HCT116 (cell line): ENCODE results near the gene CDC42EP4. TPM values are rescaled to one million over a fixed set of nuclear protein-coding genes. Genes with fewer than 3 reads are reported as not detected.

Experiments used
- ATAC-seq: fragments of 200-7000 bp; cut with Tn5 transposase; 2 replicates; pipeline ENCODE4 v1.9.1; 2020; ENCODE audit warnings: mild to moderate bottlenecking, moderate library complexity
- BruUV-seq: library from RNA; stranded (reverse); fragments of 400-500 nt; replicated peaks from 2 replicates; lab custom pipeline; 2021; lab: Mats Ljungman, UMichigan
- CTCF ChIA-PET: fragments of 300-600 bp; sonication (Branson Sonifier 250); formaldehyde crosslinking; loops from one replicate; lab custom pipeline; 2021; ENCODE audit warnings: antibody characterized with exemption; lab: Charles Lee
- POLR2A ChIA-PET: fragments of 300-600, 350-600 bp; sonication (Branson Sonifier 250); formaldehyde crosslinking; loops from one replicate; lab custom pipeline; 2021; ENCODE audit warnings: antibody characterized with exemption; lab: Charles Lee
- RAD21 ChIA-PET, 2 experiments: fragments of 300-600 bp; sonication (Branson Sonifier 250); formaldehyde crosslinking; loops; one replicate each; lab custom pipeline; 2023; ENCODE audit warnings: low total read pairs in 2 of 2; ENCODE audit not compliant: uncharacterized antibody in 2 of 2, unreplicated experiment in 2 of 2, low non-redundant PET in 1 of 2; lab: Charles Lee
- DNase-seq: peaks from one replicate; pipeline ENCODE4 v3.0.0-alpha.2; 2010; ENCODE audit warnings: low read depth, low spot score
- H2AFZ ChIP-seq: fragments of 200-600 bp; shearing (Covaris generic), sonication (generic); 2 replicates; pipeline ENCODE4 v1.6.1; 2017; ENCODE audit warnings: low read depth, mixed run types, mixed read lengths, antibody characterized with exemption, low read length; ENCODE audit not compliant: poor library complexity, severe bottlenecking
- H3K27ac ChIP-seq: 2 replicates; pipeline ENCODE4 v1.5.1; 2012; ENCODE audit warnings: low read depth, low read length
- H3K27me3 ChIP-seq: fragments of 200-600 bp; sonication (generic); 2 replicates; pipeline ENCODE4 v1.6.1; 2016; ENCODE audit warnings: mixed run types, low read length, mixed read lengths; ENCODE audit not compliant: insufficient read depth
- H3K36me3 ChIP-seq, 2 experiments: fragments of 200-500 bp in 1 of 2; fragments of 200-600 bp in 1 of 2; sonication (Bioruptor generic) in 1 of 2; sonication (generic) in 1 of 2; 2 replicates each; pipeline versions ENCODE4 v1.5.1 to v1.6.1; 2014 to 2016; ENCODE audit warnings: low read length in 2 of 2, inconsistent platforms in 1 of 2, mixed read lengths in 1 of 2, mixed run types in 1 of 2; ENCODE audit not compliant: insufficient read depth in 2 of 2, control insufficient read depth in 1 of 2
- H3K4me1 ChIP-seq, 2 experiments: fragments of 200-600 bp in 1 of 2; sonication (generic) in 1 of 2; 2 replicates each; pipeline versions ENCODE4 v1.5.1 to v1.6.1; 2012 to 2017; ENCODE audit warnings: low read length in 2 of 2, inconsistent platforms in 1 of 2, mild to moderate bottlenecking in 1 of 2, mixed read lengths in 1 of 2, mixed run types in 1 of 2, moderate library complexity in 1 of 2; ENCODE audit not compliant: insufficient read depth in 2 of 2, control insufficient read depth in 1 of 2
- H3K4me2 ChIP-seq: fragments of 200-600 bp; sonication (generic); 2 replicates; pipeline ENCODE4 v1.6.1; 2017; ENCODE audit warnings: mixed run types, low read length, mixed read lengths
- H3K4me3 ChIP-seq, 2 experiments: fragments of 200-600 bp in 1 of 2; sonication (generic) in 1 of 2; replicated peaks in 1 of 2; 2 replicates each; pipeline ENCODE4 v1.5.1; 2011 to 2016; ENCODE audit warnings: low read length in 2 of 2, control low read depth in 1 of 2, low read depth in 1 of 2, mild to moderate bottlenecking in 1 of 2, mixed read lengths in 1 of 2, mixed run types in 1 of 2
- H3K79me2 ChIP-seq: fragments of 200-600 bp; sonication (generic); 2 replicates; pipeline ENCODE4 v1.6.1; 2017; ENCODE audit warnings: mild to moderate bottlenecking, mixed run types, low read length, moderate library complexity, mixed read lengths; ENCODE audit not compliant: insufficient read depth
- H3K9ac ChIP-seq: fragments of 200-600 bp; sonication (generic); 2 replicates; pipeline ENCODE4 v1.6.1; 2016; ENCODE audit warnings: low read length, mixed read lengths
- H3K9me2 ChIP-seq: fragments of 200-600 bp; sonication (generic), shearing (Covaris generic); 2 replicates; pipeline ENCODE4 v1.6.1; 2017; ENCODE audit warnings: mixed run types, mild to moderate bottlenecking, moderate library complexity; ENCODE audit not compliant: insufficient read depth
- H3K9me3 ChIP-seq, 2 experiments: fragments of 200-500 bp in 1 of 2; fragments of 200-600 bp in 1 of 2; sonication (Bioruptor generic) in 1 of 2; sonication (generic) in 1 of 2; 2 replicates each; pipeline ENCODE4 v1.6.1; 2014 to 2017; ENCODE audit warnings: low read length in 2 of 2, mixed read lengths in 2 of 2, inconsistent platforms in 1 of 2, low read depth in 1 of 2, mild to moderate bottlenecking in 1 of 2, mixed run types in 1 of 2, moderate library complexity in 1 of 2; ENCODE audit not compliant: control insufficient read depth in 1 of 2, insufficient read depth in 1 of 2
- H4K20me1 ChIP-seq: fragments of 200-600 bp; sonication (generic), shearing (Covaris generic); 2 replicates; pipeline ENCODE4 v1.6.1; 2017; ENCODE audit warnings: mixed run types, mild to moderate bottlenecking, moderate library complexity; ENCODE audit not compliant: insufficient read depth
- CEBPB ChIP-seq: IDR thresholded peaks from 2 replicates; pipeline ENCODE4 v1.6.1; 2012; ENCODE audit warnings: low read depth
- EGR1 ChIP-seq: IDR thresholded peaks from 2 replicates; pipeline ENCODE4 v1.6.1; 2012; ENCODE audit warnings: low read depth
- ELF1 ChIP-seq: IDR thresholded peaks from 2 replicates; pipeline ENCODE4 v1.6.1; 2012; ENCODE audit warnings: low read depth, borderline replicate concordance
- EZH2 ChIP-seq: fragments of 200-600 bp; sonication (generic); IDR thresholded peaks from 2 replicates; pipeline ENCODE4 v1.6.1; 2017; ENCODE audit warnings: antibody characterized with exemption, mixed run types
- EZH2phosphoT487 ChIP-seq: fragments of 200-600 bp; IDR thresholded peaks from 2 replicates; pipeline ENCODE4 v1.6.1; 2018; ENCODE audit warnings: antibody characterized with exemption, borderline replicate concordance
- JUND ChIP-seq: IDR thresholded peaks from 2 replicates; pipeline ENCODE4 v1.6.1; 2012
- POLR2A ChIP-seq: IDR thresholded peaks from 2 replicates; pipeline ENCODE4 v1.7.0; 2011; ENCODE audit warnings: borderline replicate concordance; ENCODE audit not compliant: insufficient read depth, insufficient read length; ENCODE audit errors: extremely low read depth
- RAD21 ChIP-seq: IDR thresholded peaks from 2 replicates; pipeline ENCODE4 v1.6.1; 2012; ENCODE audit warnings: low read depth, mild to moderate bottlenecking
- SP1 ChIP-seq: IDR thresholded peaks from 2 replicates; pipeline ENCODE4 v1.6.1; 2012; ENCODE audit warnings: low read depth
- SRF ChIP-seq: IDR thresholded peaks from 2 replicates; pipeline ENCODE4 v1.6.1; 2012; ENCODE audit warnings: low read depth
- YY1 ChIP-seq: IDR thresholded peaks from 2 replicates; pipeline ENCODE4 v1.6.1; 2011; ENCODE audit warnings: low read length, low read depth, moderate library complexity, mild to moderate bottlenecking; ENCODE audit not compliant: insufficient replicate concordance; ENCODE audit errors: extremely low read depth
- ZFX ChIP-seq: fragments of 450-650 bp; IDR thresholded peaks from 2 replicates; pipeline ENCODE4 v1.6.1; 2017
- ZNF274 ChIP-seq: fragments of 200-500 bp; sonication (Bioruptor generic); IDR thresholded peaks from 2 replicates; pipeline ENCODE4 v1.6.1; 2014; ENCODE audit warnings: mild to moderate bottlenecking, low read depth, low read length, inconsistent platforms
- intact Hi-C: fragments of 100-400 bp; cut with micrococcal nuclease; formaldehyde crosslinking; loops from 2 replicates; pipeline ENCODE4 v1.10.0; 2022
- total RNA-seq: library from RNA; stranded (reverse); gene quantifications from one replicate; pipeline ENCODE4 v1.2.1, GENCODE V29; 2021; ENCODE audit not compliant: unreplicated experiment
- TF ChIP-seq, protein P1 (sequence below), 3 experiments: fragments of 200-600 bp in 1 of 3; sonication (generic) in 1 of 3; IDR thresholded peaks in 2 of 3; conservative IDR thresholded peaks in 1 of 3; 2 replicates each; pipeline ENCODE4 v1.5.1; 2012 to 2017; ENCODE audit warnings: low read depth in 2 of 3, low read length in 2 of 3, antibody characterized with exemption in 1 of 3, borderline replicate concordance in 1 of 3, control low read depth in 1 of 3, mild to moderate bottlenecking in 1 of 3, mixed read lengths in 1 of 3, mixed run types in 1 of 3, moderate library complexity in 1 of 3; ENCODE audit not compliant: insufficient read depth in 1 of 3
- TF ChIP-seq, protein P2 (sequence below): IDR thresholded peaks from 2 replicates; pipeline ENCODE4 v1.6.1; 2012; ENCODE audit warnings: low read depth

The CDC42EP4 gene
- total RNA-seq, 1 experiment from 2014 or later = 54.9 TPM

DNA sequence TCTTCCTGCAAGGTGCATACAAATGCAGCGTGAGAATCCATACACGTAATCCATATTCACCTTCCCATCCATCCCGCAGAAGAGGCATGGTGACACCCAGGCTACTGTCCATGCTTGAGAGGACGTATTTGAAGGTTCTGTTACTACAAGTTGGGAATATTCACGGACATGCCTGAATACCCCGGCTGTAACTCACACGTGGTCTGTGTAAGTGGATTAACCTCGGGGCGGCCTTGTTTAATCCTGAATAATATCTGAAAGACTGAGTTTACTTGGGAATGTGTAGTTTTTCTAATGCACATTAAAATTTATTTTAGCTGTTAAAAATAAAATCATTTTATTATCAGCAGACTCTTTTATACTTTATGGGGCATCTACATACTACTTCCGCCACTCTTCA lies 63.3 kb downstream of the CDC42EP4 start:
- ChIA-PET POLR2A (no interaction called here), CTCF (interaction anchor here (1.0 to 2.5 kb wide), 4 partner anchors 122 to 692 kb away, joined by 3 to 10 read pairs (median 4); no protein-coding TSS in a partner anchor), RAD21 (no interaction called here)
- no TSS peak for BruUV-seq
- Histone ChIP-seq H3K36me3 (peaks cover 11 to 17% of the 10 kb centered on the region in 2 experiments; a peak in 3 of 4 replicates), H3K4me2 (no peak overlapping the region), H3K9ac (no peak overlapping the region), H3K4me3 (no peak overlapping the region), H3K9me2 (no peaks in the 10 kb centered on the region), H2AFZ (no peak overlapping the region), H3K9me3 (no peaks in the 10 kb centered on the region), H3K27ac (no peak overlapping the region), H4K20me1 (no peaks in the 10 kb centered on the region), H3K27me3 (no peaks in the 10 kb centered on the region), H3K4me1 (no peaks in the 10 kb centered on the region), H3K79me2 (no peaks in the 10 kb centered on the region)
- intact Hi-C loops = loop anchor here (10.0 kb wide), 1 partner anchor 596 kb away; no protein-coding TSS in a partner anchor
- TF ChIP-seq CEBPB (no peak), EZH2 (no peak), ZFX (no peak), ELF1 (no peak), JUND (no peak), ZNF274 (no peak), POLR2A (no peak), EGR1 (no peak), SRF (no peak), EZH2phosphoT487 (no peak), YY1 (no peak), RAD21 (no peak), SP1 (no peak)
- TF ChIP-seq, protein P1, sequence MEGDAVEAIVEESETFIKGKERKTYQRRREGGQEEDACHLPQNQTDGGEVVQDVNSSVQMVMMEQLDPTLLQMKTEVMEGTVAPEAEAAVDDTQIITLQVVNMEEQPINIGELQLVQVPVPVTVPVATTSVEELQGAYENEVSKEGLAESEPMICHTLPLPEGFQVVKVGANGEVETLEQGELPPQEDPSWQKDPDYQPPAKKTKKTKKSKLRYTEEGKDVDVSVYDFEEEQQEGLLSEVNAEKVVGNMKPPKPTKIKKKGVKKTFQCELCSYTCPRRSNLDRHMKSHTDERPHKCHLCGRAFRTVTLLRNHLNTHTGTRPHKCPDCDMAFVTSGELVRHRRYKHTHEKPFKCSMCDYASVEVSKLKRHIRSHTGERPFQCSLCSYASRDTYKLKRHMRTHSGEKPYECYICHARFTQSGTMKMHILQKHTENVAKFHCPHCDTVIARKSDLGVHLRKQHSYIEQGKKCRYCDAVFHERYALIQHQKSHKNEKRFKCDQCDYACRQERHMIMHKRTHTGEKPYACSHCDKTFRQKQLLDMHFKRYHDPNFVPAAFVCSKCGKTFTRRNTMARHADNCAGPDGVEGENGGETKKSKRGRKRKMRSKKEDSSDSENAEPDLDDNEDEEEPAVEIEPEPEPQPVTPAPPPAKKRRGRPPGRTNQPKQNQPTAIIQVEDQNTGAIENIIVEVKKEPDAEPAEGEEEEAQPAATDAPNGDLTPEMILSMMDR (IDR thresholded peaks at IDR 0.05 in 2 of 3, conservative IDR thresholded peaks at IDR 0.05 in 1 of 3; ENCODE audit: borderline replicate concordance in 1 of 3, insufficient read depth in 1 of 3, low read depth in 2 of 3, low read length in 2 of 3) = no peak
- TF ChIP-seq, protein P2, sequence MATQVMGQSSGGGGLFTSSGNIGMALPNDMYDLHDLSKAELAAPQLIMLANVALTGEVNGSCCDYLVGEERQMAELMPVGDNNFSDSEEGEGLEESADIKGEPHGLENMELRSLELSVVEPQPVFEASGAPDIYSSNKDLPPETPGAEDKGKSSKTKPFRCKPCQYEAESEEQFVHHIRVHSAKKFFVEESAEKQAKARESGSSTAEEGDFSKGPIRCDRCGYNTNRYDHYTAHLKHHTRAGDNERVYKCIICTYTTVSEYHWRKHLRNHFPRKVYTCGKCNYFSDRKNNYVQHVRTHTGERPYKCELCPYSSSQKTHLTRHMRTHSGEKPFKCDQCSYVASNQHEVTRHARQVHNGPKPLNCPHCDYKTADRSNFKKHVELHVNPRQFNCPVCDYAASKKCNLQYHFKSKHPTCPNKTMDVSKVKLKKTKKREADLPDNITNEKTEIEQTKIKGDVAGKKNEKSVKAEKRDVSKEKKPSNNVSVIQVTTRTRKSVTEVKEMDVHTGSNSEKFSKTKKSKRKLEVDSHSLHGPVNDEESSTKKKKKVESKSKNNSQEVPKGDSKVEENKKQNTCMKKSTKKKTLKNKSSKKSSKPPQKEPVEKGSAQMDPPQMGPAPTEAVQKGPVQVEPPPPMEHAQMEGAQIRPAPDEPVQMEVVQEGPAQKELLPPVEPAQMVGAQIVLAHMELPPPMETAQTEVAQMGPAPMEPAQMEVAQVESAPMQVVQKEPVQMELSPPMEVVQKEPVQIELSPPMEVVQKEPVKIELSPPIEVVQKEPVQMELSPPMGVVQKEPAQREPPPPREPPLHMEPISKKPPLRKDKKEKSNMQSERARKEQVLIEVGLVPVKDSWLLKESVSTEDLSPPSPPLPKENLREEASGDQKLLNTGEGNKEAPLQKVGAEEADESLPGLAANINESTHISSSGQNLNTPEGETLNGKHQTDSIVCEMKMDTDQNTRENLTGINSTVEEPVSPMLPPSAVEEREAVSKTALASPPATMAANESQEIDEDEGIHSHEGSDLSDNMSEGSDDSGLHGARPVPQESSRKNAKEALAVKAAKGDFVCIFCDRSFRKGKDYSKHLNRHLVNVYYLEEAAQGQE = no peak
- no peak for ATAC-seq
- DNase-seq = no peak
